SK-N-SH (cell line): ENCODE data around the gene SELENOM.

ENCODE experiments used
- CHD2 ChIP-seq: fragments of 150-350 bp; IDR thresholded peaks from 2 replicates; pipeline ENCODE4 v1.6.1; 2018; ENCODE audit warnings: low read length; ENCODE audit not compliant: partially characterized antibody
- TCF12 ChIP-seq: IDR thresholded peaks from 2 replicates; pipeline ENCODE4 v1.4.0; 2012

- TF ChIP-seq CHD2 (no peak), TCF12 (no peak)
Measured at GRCh38 chr22:31124290-31124689, 16.9 kb upstream of the SELENOM start.
